GM18502 (cell line): ENCODE results near the gene MARK3.
"Not testable (repeated sequence)": the region's sequence is repeated elsewhere in the genome, so short reads cannot be mapped to it uniquely, and the experiment has no call there.

Experiments
- ATAC-seq: cut with Tn5 transposase; IDR thresholded peaks from one replicate; pipeline ENCODE4 v1.9.1; 2021; ENCODE audit warnings: mild to moderate bottlenecking; ENCODE audit not compliant: unreplicated experiment, poor library complexity

Gene MARK3

DNA sequence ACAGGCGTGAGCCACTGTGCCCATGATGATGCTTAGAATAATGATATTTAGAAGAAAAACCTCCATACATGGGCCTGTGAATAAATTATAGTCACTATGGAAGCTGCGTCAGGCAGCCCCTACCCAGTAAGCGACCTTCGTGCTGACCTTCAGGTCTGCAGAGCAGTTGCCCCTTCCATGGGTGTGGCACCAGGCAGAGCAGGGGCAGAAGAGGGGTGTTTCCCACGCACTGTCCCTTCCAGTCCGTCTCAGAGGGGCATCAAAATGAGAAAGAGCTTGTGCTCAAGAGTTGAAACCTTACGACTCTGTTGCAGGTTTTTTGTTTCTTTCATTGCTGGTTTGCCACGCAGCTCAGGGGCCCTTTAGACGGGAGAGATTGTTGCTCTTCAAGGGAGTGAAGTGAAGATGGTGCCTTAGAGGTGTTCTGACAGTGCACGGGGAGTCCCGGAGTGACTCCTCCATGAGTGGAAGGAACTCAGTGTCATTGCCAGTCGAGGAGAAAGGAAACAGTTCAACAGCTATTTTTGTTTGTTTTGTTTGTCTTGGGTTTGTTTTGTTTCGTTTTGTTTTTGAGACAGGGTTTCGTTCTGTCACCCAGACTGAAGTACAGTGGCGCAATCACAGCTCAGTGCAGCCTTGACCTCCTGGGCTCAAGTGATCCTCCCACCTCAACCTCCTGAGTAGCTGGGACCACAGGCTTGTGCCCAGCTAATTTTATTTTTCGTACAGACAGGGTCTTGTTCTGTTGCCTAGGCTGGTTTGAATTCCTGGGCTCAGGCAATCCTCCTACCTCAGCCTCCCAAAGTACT is 123.5 kb downstream of the MARK3 start:
- ATAC-seq = no peak

DNA sequence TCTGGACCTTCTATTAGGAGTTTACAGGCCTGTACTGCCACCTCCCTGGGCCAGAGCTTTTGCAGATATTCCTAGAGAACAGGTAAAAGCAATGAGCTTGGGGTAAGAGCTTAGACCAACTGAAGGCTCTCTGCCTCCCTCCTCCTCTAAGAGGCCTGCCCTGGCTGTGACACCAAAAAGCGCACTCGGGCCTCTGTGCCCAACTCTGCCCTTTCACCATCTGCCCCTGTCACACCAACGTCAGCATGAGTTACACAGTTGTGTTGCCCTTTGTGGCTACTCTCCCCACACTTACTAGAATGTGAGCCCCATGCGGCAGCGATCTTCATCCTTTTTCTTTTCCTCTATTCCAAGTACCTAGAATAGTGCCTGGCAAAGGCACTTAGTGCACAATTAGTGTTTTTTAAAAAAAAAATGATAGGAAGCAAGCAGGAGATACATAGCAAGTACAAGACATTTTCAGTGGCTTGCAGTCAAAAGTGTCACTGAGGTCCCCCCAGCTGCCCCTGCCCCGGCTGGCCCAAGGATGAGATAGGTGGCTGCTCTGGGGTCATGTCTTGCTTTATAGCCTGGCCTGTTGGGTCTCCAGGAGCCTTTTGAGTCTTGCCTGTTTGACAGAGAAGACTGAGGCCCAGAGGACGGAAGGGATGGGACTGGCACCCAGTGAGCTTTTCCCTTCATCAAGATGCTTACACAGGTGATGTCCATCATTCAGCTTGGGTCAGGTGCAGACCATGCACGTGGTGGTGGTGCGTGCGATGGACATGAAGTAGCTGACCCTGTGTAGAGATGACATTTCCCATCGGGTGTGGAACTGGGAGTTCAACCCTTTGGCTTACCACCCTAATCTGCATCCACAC is 124.9 kb downstream of the MARK3 start:
- ATAC-seq = no peak

DNA sequence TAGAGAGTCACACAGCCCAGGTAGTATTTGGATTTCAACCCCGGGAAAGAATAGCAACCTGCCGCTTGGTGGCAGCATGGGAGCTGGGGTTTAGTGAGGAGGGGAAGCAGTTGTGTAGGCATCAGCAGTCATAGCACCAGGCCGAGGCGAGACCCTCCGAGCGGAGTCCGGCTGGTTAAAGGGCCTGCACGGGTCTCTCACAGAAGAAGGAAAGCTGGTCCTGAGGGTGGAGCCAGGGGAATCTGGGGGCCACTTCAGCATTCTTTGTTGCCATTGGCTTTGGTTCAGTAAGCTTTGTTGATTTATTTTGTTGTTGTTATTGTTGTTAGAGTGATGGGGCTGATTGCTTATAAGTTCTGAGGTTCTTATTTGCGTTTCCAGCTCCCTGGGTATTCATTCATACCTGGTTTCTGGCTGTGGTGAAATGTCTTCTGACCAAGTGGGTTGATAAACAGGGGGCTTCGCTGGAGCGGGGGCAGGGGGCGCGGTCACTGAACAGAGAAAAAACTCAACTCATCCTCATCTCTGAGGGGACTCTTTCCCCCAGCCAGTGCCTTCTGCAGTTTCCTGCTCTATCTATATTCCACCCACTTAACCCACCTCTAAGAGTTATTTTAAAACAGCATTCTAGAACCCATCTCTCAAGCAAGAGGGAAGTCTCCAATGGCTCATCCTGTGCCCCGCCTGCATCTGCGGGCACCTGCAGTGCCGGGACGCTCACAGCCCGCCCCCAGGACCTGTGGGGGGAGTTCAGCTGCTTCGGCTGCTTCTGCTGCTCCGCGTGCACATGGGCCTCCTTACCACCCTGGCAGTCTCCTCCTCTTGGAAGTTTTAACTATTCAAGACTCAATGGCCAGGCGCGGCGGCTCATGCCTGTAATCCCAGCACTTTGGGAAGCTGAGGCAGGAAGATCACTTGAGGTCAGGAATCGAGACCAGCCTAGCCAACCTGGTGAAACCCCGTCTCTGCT is 125.8 kb downstream of the MARK3 start:
- no peak for ATAC-seq

DNA sequence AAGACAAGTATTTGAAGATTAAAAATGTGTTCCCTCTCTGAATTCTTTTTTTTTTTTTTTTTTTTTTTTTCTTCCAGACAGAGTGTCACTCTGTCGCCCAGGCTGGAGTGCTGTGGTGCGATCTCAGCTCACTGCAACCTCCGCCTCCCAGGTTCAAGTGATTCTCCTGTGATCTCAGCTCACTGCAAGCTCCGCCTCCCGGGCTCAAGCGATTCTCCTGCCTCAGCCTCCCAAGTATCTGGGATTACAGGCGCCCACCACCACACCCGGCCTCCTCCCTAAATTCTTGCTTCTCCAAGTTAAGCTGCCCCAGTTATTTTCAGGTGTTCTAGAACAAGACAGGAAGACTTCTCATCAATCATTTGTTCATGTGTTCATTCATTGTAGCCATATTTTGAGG is 127.0 kb downstream of the MARK3 start:
- not testable (repeated sequence) for ATAC-seq

DNA sequence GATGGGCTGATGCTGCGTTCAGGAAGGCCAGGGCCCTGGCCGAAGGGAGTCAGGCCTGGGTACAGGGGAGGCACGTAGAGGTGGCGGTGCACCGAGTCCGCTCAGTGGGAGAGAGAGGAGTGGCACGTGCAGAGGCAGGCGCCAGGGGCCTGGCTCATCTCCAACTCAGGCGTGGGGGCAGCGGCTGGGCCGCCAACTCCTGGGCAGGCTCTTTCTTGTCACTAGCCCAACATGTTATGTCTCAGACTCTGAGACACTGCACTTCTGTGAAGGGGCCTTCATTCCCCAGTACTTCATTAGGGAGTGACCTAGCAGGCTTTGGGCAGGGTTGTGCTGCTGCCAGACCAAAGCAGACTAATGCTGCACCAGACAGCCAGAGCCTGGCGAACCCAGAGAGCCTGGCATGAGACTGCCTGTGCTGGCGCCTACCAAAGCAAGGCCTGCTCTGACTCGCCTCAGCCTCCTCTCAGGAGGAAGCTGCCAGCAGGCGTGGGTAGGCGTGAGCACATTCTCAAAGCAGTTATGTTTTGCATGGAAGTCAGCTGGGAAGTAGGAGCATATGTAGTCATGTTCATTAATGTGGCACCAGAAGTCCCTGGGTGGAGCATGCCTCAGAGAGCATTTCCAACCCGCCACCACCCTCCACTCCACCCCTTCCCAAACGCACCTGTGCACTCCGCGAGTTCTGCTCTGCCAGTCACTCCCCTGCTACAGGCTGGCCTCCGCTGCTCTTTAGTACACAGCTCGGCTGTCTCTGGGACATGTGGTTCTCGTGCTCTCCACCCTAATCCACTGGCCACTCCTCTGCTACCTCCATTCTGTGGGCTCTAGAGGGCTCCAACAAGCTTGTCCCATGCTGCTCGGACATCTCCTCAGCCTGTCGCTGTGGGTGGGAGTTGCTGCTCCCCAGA is 127.7 kb downstream of the MARK3 start:
- no peak for ATAC-seq

DNA sequence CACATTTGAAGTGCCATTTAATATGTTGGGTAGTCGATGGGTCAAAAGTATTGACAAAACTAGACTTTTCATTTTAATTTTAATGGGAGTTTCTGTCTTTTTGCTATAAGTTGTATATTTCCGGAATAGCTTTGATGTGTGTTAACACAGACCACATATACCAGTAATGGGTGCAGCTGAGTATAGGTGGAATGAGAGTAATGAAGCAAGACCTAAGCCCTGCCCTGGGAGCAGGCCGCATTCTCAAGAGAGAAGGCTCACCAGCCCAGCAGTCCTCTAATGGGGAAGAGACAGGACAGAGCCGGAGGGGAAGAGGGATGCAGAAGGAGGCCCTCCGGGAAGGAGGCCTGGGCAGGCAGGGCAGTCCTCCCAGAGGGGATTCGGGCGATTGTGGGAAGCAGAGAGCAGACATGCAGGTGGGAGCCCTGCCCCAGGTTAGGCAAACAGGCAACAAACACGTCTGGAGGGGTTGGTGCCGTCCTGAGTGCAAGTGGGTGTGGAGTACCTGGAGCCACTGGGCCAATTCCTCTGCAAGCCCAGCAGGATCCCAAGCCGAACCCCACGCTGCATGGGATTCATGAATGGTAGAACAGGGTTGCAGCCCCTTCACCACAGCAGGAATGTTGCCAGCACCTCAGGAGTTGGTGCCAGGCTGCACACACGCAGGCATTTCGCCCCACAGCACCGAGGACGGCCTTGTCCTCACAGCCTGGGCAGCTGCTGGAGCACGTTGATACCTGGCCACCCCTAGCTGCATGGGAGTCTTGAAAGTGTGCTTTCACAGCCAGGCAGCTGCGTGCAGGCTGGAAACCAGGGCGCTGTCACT is 129.6 kb downstream of the MARK3 start:
- ATAC-seq = no peak

DNA sequence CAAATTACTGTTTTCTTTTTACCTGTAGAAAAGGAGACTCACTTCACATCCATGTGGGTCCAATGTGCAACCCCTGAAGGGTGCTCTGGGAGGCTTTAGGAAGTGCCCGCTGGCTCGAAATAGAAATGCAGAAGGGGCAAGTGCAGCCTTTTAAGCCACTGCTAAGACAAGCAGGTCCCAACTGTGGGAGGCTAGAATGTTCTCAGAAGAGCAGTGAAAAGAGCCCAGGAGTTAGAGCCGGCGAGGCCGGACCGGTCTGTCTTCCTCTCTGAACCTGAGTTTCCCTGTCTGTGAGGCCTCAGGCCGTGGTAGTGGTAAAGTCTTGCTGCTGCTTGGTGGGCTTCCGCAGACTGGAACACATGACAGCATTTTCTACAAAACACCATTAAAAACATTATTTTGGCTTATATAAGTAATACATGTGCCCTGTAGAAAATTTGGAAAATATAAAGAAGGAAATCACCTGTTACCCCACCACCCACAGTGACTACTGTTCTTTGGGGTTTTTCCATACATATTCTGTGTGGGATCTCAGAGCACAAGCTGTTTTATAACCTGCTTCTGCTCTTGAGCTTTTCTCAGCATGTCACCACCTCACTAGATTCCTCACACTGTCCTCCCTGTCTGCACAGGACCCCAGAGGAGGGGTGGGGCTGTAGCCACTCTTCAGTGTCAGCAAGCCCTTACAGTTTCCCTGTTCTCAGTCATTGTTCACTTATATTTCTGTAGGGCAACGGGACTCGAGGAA is 131.4 kb downstream of the MARK3 start:
- ATAC-seq = no peak

DNA sequence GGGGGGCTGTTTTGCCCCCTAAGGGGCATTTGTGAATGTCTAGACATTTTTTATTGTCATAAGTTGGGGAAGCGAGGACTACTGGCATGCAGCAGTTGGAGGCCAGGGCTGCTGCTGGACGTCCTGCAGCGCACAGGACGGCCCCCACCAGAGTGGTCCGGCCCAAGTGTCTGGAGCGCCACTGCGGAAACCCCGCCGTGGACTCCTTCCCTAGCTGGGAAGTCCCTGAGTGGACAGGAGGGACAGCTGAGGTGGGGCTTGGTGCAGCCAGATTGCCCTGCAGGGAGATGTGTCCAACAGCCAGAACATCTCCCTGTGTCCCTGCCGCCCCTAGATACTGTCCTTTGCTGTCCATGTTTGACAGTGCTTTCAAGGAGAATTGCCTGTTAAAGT is 132.0 kb downstream of the MARK3 start:
- ATAC-seq = no peak

DNA sequence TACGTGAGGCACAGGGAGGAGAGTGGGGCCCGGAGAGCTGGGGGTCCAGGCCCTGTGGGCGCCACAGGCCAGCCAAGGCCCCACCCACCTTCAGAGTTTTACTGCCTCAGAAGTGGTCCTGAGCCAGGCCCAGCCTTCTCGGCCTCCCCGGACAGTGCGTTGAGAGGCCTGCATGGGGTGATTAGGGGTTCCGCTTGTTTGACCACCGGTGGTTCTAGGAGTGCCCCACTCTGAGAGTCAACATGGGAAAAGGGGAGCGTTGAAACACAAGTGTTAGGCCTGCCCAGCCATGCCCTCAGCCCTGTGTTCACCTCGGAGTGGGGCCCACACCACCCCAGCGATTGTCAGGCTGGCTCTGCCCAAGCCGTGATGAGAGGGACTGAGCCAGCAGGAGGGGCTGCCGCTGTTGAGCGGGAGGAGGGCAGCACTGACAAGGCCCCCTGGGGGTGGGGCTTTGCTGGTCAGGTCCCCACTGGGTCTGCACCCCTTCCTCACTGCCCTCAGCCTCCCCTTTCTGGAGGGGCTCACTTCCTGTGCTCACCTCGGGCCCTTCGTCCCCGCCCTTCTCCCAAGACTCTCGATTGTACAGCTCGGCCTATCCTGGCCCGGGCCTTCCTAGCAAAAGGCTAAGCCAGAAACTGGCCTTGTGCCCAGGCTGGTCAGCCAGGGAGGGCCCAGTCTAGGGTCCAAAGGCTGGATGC is 132.7 kb downstream of the MARK3 start:
- ATAC-seq = no peak

DNA sequence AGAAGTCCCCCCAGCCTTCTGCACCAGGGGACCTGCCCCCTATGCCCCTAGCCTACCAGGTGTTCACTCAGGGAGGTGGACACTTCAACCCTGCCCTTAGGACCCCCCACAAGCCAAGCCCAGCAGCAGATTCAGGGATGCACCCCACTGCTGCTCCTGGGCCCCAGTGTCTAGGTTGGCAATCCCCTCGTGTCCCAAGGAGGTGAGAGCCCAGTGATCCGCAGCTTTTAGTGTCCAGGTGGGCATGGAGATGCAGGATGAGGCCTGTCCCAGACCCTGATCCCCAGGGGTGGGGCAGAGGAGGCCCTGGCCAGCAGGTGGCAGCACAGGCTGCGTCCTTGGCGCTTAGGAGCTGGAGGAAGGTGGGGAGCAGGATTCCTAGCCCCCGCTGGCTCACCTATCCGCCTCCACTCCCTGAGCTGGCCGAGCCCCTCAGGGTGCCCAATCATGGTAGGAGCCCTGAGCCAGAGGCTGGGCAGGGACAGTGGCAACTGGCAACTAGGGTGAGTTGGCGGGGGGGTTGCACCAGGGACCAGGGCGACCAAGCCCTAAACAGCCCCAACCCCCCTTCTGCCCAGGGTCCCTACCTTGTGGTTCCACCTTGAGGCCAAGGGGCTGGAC is 133.3 kb downstream of the MARK3 start:
- ATAC-seq = no peak

DNA sequence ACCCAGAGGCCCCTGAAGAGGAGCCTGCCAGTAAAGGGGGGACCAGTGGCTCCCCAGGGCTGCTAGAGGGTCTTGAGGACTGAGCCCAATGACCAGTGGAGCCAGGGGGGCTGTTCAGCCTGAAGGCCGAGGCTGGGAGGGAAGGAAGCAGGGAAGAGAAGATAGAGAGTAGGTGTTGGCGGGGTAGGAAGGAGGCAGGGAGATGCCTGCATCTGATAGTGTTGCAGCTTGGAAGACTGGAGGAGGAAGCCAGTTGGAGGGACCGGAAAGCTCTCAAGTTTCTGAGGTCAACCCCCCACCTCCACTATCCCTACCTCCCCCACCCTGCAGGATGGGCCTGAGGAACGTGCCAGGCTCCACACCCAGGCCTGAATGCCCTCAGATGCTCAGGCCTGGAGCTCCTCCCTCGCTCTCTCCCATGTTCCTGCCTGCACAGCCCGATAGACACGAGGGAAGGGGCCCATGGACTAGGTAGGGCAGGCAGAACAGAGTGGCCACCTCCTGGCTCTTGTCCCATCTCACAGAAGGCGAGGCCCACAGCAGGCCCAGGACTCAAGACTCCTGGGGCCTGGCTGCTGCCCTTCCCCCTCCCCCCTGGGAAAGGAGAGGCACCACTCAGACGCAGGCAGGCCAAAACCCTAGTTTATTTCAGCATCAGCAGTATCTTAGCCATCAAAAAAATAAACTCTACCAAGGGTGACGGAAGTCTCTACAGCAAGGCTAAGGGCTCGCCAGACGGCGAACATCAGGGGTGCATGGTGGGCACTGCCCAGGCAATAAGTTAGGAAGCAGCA is 134.0 kb downstream of the MARK3 start:
- ATAC-seq = no peak

DNA sequence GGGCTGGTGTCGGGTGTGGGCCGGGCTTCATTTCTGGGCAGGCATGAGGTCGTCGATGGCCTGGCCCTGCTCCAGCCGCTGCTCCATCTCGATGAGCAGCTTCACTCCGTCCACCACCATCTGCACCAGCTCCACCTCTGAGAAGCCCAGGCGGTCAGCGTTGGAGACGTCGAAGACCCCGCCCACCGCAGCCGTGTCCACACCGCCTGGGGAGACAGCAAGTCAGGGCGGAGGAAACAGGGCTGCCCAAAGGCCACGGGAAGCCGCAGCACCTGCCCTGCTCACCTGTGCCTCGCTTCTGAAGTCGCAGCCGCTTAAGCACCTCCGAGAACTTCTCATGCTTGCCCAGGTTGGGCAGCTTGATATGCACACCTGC is 134.6 kb downstream of the MARK3 start:
- ATAC-seq = no peak

DNA sequence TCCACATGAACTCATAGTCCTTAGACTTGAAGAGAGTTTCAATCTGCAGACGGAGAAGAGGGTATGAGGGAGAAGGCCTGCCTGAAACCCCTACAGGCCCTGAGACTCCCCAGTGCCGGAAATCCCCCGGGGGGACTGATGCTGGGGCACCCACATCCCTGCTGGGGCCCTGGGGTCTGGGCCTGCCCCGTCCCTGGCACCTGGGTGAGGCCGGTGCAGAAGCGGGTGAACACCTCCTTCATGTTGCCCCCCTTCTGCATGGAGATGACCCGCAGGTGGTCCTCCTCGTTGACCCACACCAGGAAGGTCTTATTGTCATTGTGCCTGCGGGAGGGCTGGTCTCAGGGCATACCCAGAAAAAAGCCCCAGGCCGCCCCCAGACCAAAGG is 135.0 kb downstream of the MARK3 start:
- ATAC-seq = no peak

DNA sequence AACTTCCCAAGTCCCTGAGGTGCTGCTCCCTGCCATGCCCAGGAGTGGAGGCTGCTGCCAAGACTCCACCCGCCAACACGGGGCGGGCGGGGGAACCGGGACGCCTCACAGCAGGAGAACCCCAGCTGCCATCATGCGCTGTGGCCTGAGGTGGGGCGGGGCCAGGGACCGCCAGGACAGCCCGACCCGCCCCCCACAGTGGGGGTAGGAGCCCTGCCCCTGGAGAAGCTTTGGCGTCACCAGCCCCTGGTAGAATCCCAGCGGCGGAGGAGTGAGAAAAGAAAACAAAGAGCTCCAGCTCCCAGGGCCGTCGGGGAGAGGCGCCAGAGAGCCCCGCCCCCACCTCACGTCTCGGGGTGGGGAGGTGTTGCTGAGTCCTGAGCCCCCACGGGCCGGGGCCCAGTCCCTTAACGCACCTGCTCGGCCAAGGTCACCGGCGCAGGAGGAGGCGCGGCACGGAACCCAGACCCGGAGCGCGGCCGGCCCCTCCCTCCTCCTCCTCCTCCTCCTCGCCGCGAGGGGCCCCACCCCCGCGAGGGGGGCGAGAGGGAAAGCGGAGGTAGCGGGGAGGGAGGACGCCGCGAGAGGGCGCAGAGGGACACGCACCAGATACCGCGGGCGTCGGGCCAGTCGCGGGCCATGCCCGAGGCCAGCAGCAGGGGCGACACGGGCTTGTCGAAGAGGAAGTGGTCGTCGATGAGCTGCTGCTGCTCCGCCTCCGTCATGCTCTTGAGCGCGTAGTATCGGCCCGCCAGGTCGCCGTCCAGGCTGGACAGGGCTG is 135.6 kb downstream of the MARK3 start:
- ATAC-seq = peak; percentile 55

DNA sequence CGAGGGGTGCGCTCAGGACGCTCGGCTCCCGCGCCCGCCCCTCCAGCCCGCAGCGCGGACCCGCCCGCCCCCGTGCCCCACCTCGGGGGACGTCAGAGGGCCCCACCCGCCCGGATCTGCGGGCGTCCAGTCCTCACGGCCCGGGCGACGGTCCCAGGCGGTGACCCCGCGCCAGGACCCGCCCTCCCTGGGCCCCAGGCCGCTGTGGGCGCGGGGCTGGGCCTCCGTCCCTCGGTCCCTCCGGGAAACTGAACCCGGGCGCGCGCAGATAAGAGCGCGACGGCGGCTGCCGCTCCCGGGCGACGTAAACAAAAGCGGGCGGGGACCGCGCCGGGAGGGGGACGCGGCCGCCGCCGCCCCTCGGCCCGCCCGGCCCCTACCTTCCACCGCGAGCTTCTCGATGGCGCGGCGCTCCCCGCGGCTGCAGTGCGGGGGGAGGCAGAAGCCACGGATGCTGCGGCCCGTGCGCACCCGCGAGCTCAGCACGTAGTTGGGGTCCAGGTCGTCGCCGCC is 136.3 kb downstream of the MARK3 start:
- peak; percentile 12 for ATAC-seq
